AG09309 (cell line): ENCODE data around the gene PRELP.
"Not testable (repeated sequence)": the region's sequence is repeated elsewhere in the genome, so short reads cannot be mapped to it uniquely, and the experiment has no call there.

Experiments
- DNase-seq: peaks from one replicate; pipeline ENCODE4 v3.0.0-alpha.2; 2010; ENCODE audit warnings: low read depth
- H3K4me3 ChIP-seq: 2 replicates; pipeline ENCODE4 v1.5.1; 2011; ENCODE audit warnings: mild to moderate bottlenecking, low read depth, low read length, moderate library complexity; ENCODE audit not compliant: control insufficient read depth
- CTCF ChIP-seq: IDR thresholded peaks from 2 replicates; pipeline ENCODE4 v1.5.1; 2011; ENCODE audit warnings: mild to moderate bottlenecking, low read depth, low read length, inconsistent platforms; ENCODE audit not compliant: insufficient read depth, control insufficient read depth; ENCODE audit errors: missing control alignments

Gene PRELP

GRCh38 chr1:203444171-203444576, 31.4 kb upstream of the PRELP start:
- H3K4me3 ChIP-seq, result no peak overlapping the region
- DNase-seq, result no peak
- TF ChIP-seq CTCF, result no peak

- no peak for DNase-seq
- no peak for TF ChIP-seq CTCF
Measured at GRCh38 chr1:203447151-203447550, 28.5 kb upstream of the PRELP start.

GRCh38 chr1:203447598-203447997, 28.0 kb upstream of the PRELP start:
- H3K4me3 ChIP-seq, DNase-seq: not testable (repeated sequence)

More at GRCh38 chr1:203447151-203447550, 28.5 kb upstream of the PRELP start:
- no peak overlapping the region for H3K4me3 ChIP-seq

GRCh38 chr1:203448521-203449061, 27.0 kb upstream of the PRELP start:
- DNase-seq, result no peak
- no peak for TF ChIP-seq CTCF
- H3K4me3 ChIP-seq, result no peak overlapping the region

GRCh38 chr1:203450001-203450400, 25.6 kb upstream of the PRELP start:
- H3K4me3 ChIP-seq, result no peak overlapping the region
- no peak for DNase-seq
- TF ChIP-seq CTCF, result no peak

- no peak for TF ChIP-seq CTCF
- no peak for DNase-seq
- no peak overlapping the region for H3K4me3 ChIP-seq
Measured at GRCh38 chr1:203450479-203451149, 25.0 kb upstream of the PRELP start.

- no peak for TF ChIP-seq CTCF
- DNase-seq, result no peak
Measured at GRCh38 chr1:203451836-203452784, 23.5 kb upstream of the PRELP start.

More at GRCh38 chr1:203451836-203452784, 23.5 kb upstream of the PRELP start:
- no peak overlapping the region for H3K4me3 ChIP-seq
